DOHH2 (cell line): Measurements from ENCODE around the gene SPOCD1.

Source experiments
- H3F3A ChIP-seq: fragments of 200-600 bp; sonication (generic), shearing (Covaris generic); 2 replicates; pipeline ENCODE4 v1.6.0; 2016; ENCODE audit warnings: antibody characterized with exemption, mild to moderate bottlenecking; ENCODE audit not compliant: control insufficient read depth, insufficient read depth
- H3K27ac ChIP-seq: fragments of 200-600 bp; sonication (generic); 2 replicates; pipeline ENCODE4 v1.5.1; 2014; ENCODE audit warnings: low read depth, mild to moderate bottlenecking, low read length, moderate library complexity
- H3K27me3 ChIP-seq: fragments of 200-600 bp; sonication (generic); 2 replicates; pipeline ENCODE4 v1.6.1; 2014; ENCODE audit warnings: mild to moderate bottlenecking, low read length, mixed read lengths; ENCODE audit not compliant: control insufficient read depth
- H3K36me3 ChIP-seq: fragments of 200-600 bp; sonication (generic); 2 replicates; pipeline ENCODE4 v1.6.1; 2014; ENCODE audit warnings: mild to moderate bottlenecking, low read length, moderate library complexity, mixed read lengths; ENCODE audit not compliant: control insufficient read depth
- H3K4me1 ChIP-seq: fragments of 200-600 bp; sonication (generic); 2 replicates; pipeline ENCODE4 v1.6.1; 2014; ENCODE audit warnings: mild to moderate bottlenecking, low read length, mixed read lengths; ENCODE audit not compliant: control insufficient read depth
- H3K4me2 ChIP-seq: fragments of 200-600 bp; sonication (generic); 2 replicates; pipeline ENCODE4 v1.6.0; 2014; ENCODE audit warnings: mild to moderate bottlenecking, low read length, moderate library complexity
- H3K4me3 ChIP-seq: fragments of 200-600 bp; sonication (generic); 2 replicates; pipeline ENCODE4 v1.5.1; 2014; ENCODE audit warnings: mild to moderate bottlenecking, low read length, mixed read lengths
- H3K79me2 ChIP-seq: fragments of 200-600 bp; sonication (generic); 2 replicates; pipeline ENCODE4 v1.6.1; 2014; ENCODE audit warnings: mild to moderate bottlenecking, low read length, mixed read lengths; ENCODE audit not compliant: control insufficient read depth
- H3K9me2 ChIP-seq: fragments of 200-600 bp; sonication (generic); replicated peaks from 2 replicates; pipeline ENCODE4 v1.6.1; 2014; ENCODE audit warnings: mild to moderate bottlenecking, low read length, mixed read lengths; ENCODE audit not compliant: control insufficient read depth
- H3K9me3 ChIP-seq: fragments of 200-600 bp; sonication (generic); 2 replicates; pipeline ENCODE4 v1.6.1; 2014; ENCODE audit warnings: antibody characterized with exemption, low read length, mixed read lengths; ENCODE audit not compliant: control insufficient read depth, insufficient read depth
- H4K20me1 ChIP-seq: fragments of 200-600 bp; sonication (generic); 2 replicates; pipeline ENCODE4 v1.6.0; 2014; ENCODE audit warnings: low read depth, mild to moderate bottlenecking, antibody characterized with exemption, low read length, moderate library complexity; ENCODE audit not compliant: control insufficient read depth, insufficient read depth
- CTCF ChIP-seq: fragments of 200-600 bp; sonication (generic); IDR thresholded peaks from one replicate; pipeline ENCODE4 v1.5.1; 2014; ENCODE audit warnings: antibody characterized with exemption, mild to moderate bottlenecking, low read depth, low read length; ENCODE audit not compliant: poor library complexity, severe bottlenecking
- EZH2phosphoT487 ChIP-seq: fragments of 200-600 bp; sonication (generic); IDR thresholded peaks from 2 replicates; pipeline ENCODE4 v1.6.1; 2017; ENCODE audit warnings: borderline replicate concordance, mild to moderate bottlenecking, antibody characterized with exemption, low read length, moderate library complexity, mixed read lengths

Gene SPOCD1

GRCh38 chr1:31763671-31764311, 52.0 kb downstream of the SPOCD1 start:
- H4K20me1 ChIP-seq, result peaks cover 7% of the 10 kb centered on the region; the same call in 1 of the 2 replicates
- H3K27ac ChIP-seq, result no peak overlapping the region
- peak; percentile 88 for TF ChIP-seq EZH2phosphoT487
- no peak for TF ChIP-seq CTCF
- H3K79me2 ChIP-seq, result no peaks in the 10 kb centered on the region
- no peaks in the 10 kb centered on the region for H3K36me3 ChIP-seq
- H3K4me2 ChIP-seq, result peak overlapping the region; percentile 87
- peaks cover 5% of the 10 kb centered on the region; the same call in 1 of the 2 replicates for H3F3A ChIP-seq
- peak overlapping the region; percentile 74 for H3K4me3 ChIP-seq
- H3K4me1 ChIP-seq, result peaks cover 43% of the 10 kb centered on the region
- H3K27me3 ChIP-seq, result peaks cover 68% of the 10 kb centered on the region
- H3K9me3 ChIP-seq, result no peaks in the 10 kb centered on the region
- H3K9me2 ChIP-seq, result no peaks in the 10 kb centered on the region

GRCh38 chr1:31762726-31763670, 52.8 kb downstream of the SPOCD1 start:
- Histone ChIP-seq H3K9me3 (no peaks in the 10 kb centered on the region), H3K4me1 (peaks cover 41% of the 10 kb centered on the region), H3K27ac (no peak overlapping the region), H3K9me2 (no peaks in the 10 kb centered on the region), H3K36me3 (no peaks in the 10 kb centered on the region), H3K4me3 (peak overlapping the region; percentile 74), H3F3A (peaks cover 5% of the 10 kb centered on the region; the same call in 1 of the 2 replicates), H3K27me3 (peaks cover 67% of the 10 kb centered on the region), H3K79me2 (no peaks in the 10 kb centered on the region), H3K4me2 (peak overlapping the region; percentile 87), H4K20me1 (peaks cover 4% of the 10 kb centered on the region; the same call in 1 of the 2 replicates)
- TF ChIP-seq EZH2phosphoT487 (no peak), CTCF (peak; percentile 76)

- H4K20me1 ChIP-seq, result peaks cover 4% of the 10 kb centered on the region; the same call in 1 of the 2 replicates
- H3K4me1 ChIP-seq, result peaks cover 41% of the 10 kb centered on the region
- H3K4me3 ChIP-seq, result no peak overlapping the region
Measured at GRCh38 chr1:31762323-31762722, 53.5 kb downstream of the SPOCD1 start.

More at GRCh38 chr1:31762323-31762722, 53.5 kb downstream of the SPOCD1 start:
- Histone ChIP-seq H3K79me2 (no peaks in the 10 kb centered on the region), H3K9me2 (no peaks in the 10 kb centered on the region), H3K36me3 (no peaks in the 10 kb centered on the region), H3F3A (peaks cover 5% of the 10 kb centered on the region; the same call in 1 of the 2 replicates), H3K27me3 (peaks cover 66% of the 10 kb centered on the region), H3K27ac (no peak overlapping the region), H3K4me2 (peak overlapping the region; percentile 87), H3K9me3 (no peaks in the 10 kb centered on the region)
- TF ChIP-seq CTCF, result no peak
- 0 out of 2 replicates have a peak, but pooled peaks have one; percentile 15 for TF ChIP-seq EZH2phosphoT487
